Epithelial cell of esophagus (primary cell): ENCODE measurements around the gene SF1.

Experiments
- DNase-seq: peaks from one replicate; pipeline ENCODE4 v3.0.0; 2010; ENCODE audit warnings: low read depth
- H3K4me3 ChIP-seq: 2 replicates; pipeline ENCODE4 v1.5.1; 2011; ENCODE audit warnings: mild to moderate bottlenecking, low read length, control low read depth
- TF ChIP-seq, protein P1 (sequence below): IDR thresholded peaks from 2 replicates; pipeline ENCODE4 v1.5.1; 2011; ENCODE audit warnings: low read depth, mild to moderate bottlenecking, low read length, control low read depth, inconsistent platforms; ENCODE audit not compliant: insufficient read depth; ENCODE audit errors: missing control alignments

The SF1 gene

DNA sequence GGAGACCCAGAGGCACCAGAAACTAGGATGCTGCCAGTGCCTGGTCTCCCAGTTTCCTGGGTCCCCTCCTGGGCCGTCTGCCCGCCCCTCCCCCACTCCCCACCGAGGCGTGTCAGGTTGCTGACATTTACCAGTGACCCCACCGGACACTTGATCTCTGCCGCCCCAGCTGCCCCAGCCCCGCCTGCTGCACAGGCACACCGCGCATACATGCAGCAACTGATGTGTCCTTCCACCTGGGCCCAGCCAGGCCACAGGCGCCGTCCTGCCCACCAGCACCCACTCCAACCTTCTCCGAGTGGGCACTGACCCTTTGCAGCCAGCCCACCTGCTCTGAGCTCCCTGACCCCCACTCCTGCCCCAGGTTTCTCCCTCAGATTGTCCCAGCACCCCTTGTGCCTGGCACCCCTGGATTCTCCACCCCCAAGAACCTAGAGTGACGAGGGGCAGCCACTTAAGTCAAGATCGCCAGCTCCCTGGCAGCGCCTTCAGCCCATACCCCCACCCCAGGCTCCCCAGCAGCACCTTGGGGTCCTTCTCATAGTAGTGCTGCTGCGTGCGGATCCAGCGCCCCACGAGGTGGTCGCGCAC is 19.1 kb downstream of the SF1 start:
- TF ChIP-seq, protein P1, sequence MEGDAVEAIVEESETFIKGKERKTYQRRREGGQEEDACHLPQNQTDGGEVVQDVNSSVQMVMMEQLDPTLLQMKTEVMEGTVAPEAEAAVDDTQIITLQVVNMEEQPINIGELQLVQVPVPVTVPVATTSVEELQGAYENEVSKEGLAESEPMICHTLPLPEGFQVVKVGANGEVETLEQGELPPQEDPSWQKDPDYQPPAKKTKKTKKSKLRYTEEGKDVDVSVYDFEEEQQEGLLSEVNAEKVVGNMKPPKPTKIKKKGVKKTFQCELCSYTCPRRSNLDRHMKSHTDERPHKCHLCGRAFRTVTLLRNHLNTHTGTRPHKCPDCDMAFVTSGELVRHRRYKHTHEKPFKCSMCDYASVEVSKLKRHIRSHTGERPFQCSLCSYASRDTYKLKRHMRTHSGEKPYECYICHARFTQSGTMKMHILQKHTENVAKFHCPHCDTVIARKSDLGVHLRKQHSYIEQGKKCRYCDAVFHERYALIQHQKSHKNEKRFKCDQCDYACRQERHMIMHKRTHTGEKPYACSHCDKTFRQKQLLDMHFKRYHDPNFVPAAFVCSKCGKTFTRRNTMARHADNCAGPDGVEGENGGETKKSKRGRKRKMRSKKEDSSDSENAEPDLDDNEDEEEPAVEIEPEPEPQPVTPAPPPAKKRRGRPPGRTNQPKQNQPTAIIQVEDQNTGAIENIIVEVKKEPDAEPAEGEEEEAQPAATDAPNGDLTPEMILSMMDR = no peak
- no peak overlapping the region for H3K4me3 ChIP-seq
- DNase-seq = no peak

DNA sequence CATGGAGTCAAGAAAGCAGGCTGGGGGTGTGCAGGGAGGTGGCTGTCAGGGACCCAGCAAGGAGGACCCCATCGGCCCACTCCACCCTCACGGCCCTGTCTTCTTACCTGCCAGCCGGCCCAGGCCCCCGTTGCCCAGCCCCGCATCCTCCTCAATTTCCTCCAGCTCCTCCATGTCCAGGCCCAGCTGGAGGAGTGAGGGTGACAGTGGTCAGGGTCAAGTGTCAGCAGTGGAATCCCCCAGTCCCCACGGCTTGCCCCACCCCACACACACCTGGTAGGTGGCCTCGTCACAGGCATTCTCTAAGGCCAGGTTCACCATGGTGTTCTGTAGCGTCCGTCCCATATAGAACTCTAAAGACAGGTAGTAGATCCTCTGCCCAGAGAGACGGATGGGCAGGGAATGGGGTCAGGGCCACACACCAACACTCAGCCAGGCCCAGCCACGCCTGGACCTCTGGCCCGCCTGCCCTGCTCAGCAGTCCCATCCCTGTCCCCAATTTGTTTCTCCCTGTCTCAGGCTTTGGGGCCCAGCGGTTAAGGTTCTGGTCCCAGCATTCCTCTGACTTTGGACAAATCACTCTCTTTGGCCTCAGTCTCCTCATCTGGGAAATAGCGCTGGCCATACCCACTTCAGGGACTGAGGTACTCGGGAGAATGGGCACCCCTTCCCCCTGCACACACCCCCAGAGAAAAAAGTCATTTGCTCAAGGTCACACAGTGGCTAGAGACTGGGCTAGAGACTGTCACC is 19.8 kb downstream of the SF1 start:
- DNase-seq = no peak
- no peak overlapping the region for H3K4me3 ChIP-seq
- TF ChIP-seq, protein P1 = no peak

DNA sequence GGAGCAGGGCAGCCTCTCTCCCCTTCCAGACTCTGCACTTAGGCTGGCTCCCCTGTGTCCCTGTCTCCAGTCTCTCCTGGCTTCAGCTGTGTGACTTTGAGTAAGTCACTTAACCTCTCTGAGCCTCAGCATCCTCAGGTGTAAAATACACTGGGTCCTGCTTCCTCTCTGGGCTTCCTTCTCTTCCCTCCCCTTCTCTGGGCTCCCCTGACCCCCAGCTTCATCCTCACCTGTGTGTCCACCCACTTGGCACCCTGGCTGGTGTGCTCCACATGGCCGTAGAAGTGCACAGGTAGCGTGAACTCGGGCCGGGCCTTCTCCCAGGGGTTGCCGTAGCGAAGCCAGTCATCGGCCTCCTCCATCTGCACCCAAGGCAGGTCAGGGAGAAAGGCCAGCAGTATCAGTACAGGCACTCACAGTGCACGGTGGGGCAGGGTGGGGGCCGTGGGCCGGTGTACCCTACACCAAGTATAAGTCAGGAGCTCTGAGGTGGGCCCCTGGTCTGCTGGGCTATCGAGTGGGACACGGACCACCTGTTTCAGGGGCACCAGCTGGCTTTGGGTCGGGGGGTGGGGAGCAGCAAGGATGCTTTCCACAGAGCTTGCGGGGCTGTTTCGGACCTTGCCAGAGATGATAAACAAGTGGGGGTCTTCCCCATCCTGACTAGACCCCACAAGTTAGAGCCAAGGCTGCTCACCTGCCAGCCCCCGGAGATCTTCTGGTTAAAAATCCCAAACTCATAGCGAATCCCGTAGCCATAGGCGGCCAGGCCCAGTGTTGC is 20.6 kb downstream of the SF1 start:
- no peak for DNase-seq
- H3K4me3 ChIP-seq = no peak overlapping the region
- TF ChIP-seq, protein P1 = no peak

DNA sequence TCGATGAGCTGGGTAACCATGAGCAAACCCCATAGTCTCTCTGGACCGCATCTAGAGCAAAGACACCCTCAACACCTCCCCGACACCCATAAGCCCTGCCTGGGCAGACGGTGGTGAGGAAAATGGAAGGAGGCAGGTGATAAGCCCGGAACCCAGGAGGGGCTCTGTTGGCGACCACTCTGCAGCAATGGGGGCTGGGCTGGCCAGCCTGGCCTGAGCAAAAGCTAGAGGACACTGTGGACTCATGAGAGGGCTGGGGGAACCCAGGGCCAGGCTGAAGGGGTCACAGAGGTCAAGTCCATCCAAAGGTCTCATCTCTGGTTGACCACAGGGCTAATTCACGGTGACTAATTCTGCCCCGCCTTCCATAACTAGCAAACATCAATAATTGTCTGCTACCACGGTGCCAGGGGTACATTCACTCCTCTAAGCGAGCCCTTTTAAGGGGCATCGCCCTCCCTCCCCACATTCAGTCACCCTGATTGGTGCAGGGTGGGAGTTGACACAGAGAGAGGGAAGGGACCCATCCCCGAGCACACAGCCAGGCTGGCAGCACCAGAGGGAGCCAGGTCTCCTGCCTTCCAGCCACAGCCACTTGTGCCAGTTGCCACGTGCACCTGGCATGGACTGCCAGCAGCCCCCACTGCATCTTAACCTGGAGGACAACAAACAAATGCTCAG is 22.5 kb downstream of the SF1 start:
- no peak for DNase-seq
- TF ChIP-seq, protein P1 = no peak

DNA sequence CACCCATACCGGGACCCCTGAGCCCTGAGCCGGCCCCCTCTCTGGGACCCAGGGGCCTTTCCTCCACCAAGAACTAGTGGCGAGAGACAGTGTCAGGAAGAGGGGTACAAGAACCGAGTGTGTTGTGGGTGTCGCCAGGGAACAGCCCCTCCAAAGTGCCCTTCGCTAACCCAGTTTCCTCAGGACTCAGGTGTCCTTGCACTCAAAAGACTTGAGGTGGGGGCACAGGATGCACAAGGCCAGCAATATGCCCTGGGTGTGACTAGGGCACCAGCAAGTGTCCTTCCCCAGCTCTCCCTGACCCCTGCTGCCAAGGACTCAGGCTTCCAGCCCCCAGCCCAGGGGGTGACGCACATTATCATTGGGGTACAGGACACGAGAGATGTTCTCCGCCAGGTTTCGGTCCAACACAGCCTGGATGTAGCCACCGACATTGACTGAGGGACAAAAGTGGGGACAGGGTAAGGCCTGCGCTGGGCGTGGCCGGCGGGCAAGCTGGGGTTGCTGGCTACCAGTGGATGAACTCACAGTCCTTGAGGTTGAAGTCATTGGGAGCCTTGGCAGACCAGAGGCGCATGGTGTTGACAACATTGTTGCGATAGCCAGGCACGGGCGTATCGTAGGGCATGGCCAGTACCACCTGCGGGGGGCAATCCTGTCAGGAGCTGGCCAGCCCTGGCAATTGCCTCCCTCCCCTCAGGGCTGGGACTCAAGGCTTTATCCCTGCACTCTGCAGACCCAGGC is 23.3 kb downstream of the SF1 start:
- TF ChIP-seq, protein P1 = no peak
- no peak for DNase-seq
- H3K4me3 ChIP-seq = no peak overlapping the region

More for the DNA sequence above, 22.5 kb downstream of the SF1 start:
- H3K4me3 ChIP-seq = no peak overlapping the region
